ENCODE measurements around the gene ANKRD11.

DNA sequence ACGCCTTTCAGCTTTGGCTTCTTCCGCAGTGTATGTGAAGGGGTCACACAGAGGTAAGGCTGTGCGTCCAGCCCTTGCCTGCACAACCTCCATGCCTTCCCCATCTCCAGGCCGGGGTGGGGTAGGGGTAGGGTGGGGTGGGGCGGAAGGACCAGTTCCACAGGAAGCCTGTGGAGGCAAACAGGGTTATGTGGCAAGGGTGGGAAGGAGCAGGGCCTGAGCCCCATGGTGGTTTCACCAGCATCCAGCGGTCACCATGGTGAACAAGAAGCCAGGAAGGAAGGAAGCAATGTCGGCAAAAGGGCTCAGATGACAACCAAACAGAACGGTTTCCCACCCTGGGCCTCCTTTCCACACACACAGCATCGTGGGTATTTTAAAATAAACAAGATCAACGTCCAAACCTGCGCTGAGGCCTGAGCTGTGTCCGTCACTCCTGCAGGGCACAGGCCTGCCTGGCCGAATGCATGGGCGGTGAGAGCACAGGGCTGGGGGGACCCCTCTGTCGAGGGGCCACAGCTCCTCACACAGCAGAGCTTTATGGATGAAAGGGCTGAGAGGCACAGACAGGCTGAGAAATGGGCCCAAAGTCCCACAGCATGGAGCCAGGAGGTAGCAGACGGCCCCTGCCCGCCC, 192.3 kb downstream of the ANKRD11 start:
- TF ChIP-seq, protein P1, sequence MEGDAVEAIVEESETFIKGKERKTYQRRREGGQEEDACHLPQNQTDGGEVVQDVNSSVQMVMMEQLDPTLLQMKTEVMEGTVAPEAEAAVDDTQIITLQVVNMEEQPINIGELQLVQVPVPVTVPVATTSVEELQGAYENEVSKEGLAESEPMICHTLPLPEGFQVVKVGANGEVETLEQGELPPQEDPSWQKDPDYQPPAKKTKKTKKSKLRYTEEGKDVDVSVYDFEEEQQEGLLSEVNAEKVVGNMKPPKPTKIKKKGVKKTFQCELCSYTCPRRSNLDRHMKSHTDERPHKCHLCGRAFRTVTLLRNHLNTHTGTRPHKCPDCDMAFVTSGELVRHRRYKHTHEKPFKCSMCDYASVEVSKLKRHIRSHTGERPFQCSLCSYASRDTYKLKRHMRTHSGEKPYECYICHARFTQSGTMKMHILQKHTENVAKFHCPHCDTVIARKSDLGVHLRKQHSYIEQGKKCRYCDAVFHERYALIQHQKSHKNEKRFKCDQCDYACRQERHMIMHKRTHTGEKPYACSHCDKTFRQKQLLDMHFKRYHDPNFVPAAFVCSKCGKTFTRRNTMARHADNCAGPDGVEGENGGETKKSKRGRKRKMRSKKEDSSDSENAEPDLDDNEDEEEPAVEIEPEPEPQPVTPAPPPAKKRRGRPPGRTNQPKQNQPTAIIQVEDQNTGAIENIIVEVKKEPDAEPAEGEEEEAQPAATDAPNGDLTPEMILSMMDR (IDR thresholded peaks at IDR 0.05; ENCODE audit: insufficient read depth, low read length, poor library complexity, severe bottlenecking) = no peak
- TF ChIP-seq EZH2phosphoT487 (conservative IDR thresholded peaks at IDR 0.05; ENCODE audit: low read length) = no peak

All from SU-DHL-6 (cell line).